Peyer's patch (tissue), 4 donors: ENCODE results near the gene ZKSCAN7. TPM values are rescaled to one million over a fixed set of nuclear protein-coding genes. Genes with fewer than 3 reads are reported as not detected.
A peak's percentile ranks its signal among the peaks of the same experiment; 100 is the strongest.
"Not testable (repeated sequence)": the region's sequence is repeated elsewhere in the genome, so short reads cannot be mapped to it uniquely, and the experiment has no call there.

Experiments used
- DNase-seq, 3 donors: peaks; one replicate each; pipeline ENCODE4 v3.0.0-alpha.2; 2017 to 2019
- H3K27ac ChIP-seq, 4 donors: fragments of 200-600 bp; sonication (generic); one replicate each; pipeline ENCODE4 v1.5.1; 2016 to 2019
- H3K27me3 ChIP-seq, 2 donors: fragments of 200-600 bp; sonication (generic); one replicate each; pipeline ENCODE4 v1.5.1; 2019
- H3K36me3 ChIP-seq, 3 donors: fragments of 200-600 bp; sonication (generic); one replicate each; pipeline ENCODE4 v1.5.1; 2016 to 2019
- H3K4me1 ChIP-seq, 4 donors: fragments of 200-600 bp; sonication (generic); one replicate each; pipeline ENCODE4 v1.5.1; 2016 to 2019
- H3K4me3 ChIP-seq, 4 donors: fragments of 200-600 bp; sonication (generic); 1 replicate in 3 of 4; 2 replicates in 1 of 4; pipeline ENCODE4 v1.5.1; 2016 to 2019; ENCODE audit warnings: mild to moderate bottlenecking in 1 of 4
- H3K9me3 ChIP-seq, 4 donors: fragments of 200-600 bp; sonication (generic); one replicate each; pipeline ENCODE4 v1.5.1; 2016 to 2019; ENCODE audit warnings: mild to moderate bottlenecking in 1 of 4
- POLR2A ChIP-seq, 2 donors: fragments of 450-650 bp; IDR thresholded peaks; one replicate each; pipeline ENCODE4 v1.5.1; 2017; ENCODE audit warnings: antibody characterized with exemption in 2 of 2, mild to moderate bottlenecking in 2 of 2, moderate library complexity in 2 of 2
- total RNA-seq, 4 donors: library from RNA; depleted of rRNA; stranded (reverse); fragments of >200 nt; gene quantifications; one replicate each; pipeline ENCODE4 v1.1.0, GENCODE V29; 2016
- TF ChIP-seq, protein P1 (sequence below), 6 experiments: fragments of 450-650 bp in 4 of 6; fragments of 200-600 bp in 2 of 6; sonication (generic) in 1 of 6; IDR thresholded peaks; one replicate each; pipeline ENCODE4 v1.5.1; 2017 to 2019; ENCODE audit warnings: antibody characterized with exemption in 6 of 6, mild to moderate bottlenecking in 3 of 6, moderate library complexity in 1 of 6

Gene ZKSCAN7
- total RNA-seq, 4 donors from 2014 or later: 3.2 to 5.8 (median 4.1) TPM

DNA sequence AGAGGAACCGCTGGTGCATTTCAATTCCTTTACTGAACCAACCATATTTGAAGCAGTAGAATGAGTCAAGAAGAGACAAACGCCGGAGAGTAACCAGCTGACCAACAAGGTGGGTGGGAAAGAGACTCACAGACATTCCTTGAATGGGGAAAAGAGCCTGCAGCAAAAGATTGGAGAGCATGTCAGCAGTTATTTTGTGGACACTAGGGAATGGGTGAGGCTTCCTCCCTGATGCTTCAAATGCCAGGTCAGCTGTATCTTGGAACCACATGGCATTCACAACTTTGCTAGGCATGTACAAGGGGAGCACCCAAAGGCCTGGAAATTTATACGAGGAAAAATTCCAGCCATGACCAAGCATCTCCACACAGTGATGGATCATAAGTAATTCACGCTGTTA lies 29.9 kb upstream of the ZKSCAN7 start:
- H3K4me3 ChIP-seq: no peak overlapping the region
- H3K4me1 ChIP-seq: no peaks in the 10 kb centered on the region
- no peaks in the 10 kb centered on the region for H3K9me3 ChIP-seq
- TF ChIP-seq, protein P1, sequence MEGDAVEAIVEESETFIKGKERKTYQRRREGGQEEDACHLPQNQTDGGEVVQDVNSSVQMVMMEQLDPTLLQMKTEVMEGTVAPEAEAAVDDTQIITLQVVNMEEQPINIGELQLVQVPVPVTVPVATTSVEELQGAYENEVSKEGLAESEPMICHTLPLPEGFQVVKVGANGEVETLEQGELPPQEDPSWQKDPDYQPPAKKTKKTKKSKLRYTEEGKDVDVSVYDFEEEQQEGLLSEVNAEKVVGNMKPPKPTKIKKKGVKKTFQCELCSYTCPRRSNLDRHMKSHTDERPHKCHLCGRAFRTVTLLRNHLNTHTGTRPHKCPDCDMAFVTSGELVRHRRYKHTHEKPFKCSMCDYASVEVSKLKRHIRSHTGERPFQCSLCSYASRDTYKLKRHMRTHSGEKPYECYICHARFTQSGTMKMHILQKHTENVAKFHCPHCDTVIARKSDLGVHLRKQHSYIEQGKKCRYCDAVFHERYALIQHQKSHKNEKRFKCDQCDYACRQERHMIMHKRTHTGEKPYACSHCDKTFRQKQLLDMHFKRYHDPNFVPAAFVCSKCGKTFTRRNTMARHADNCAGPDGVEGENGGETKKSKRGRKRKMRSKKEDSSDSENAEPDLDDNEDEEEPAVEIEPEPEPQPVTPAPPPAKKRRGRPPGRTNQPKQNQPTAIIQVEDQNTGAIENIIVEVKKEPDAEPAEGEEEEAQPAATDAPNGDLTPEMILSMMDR (IDR thresholded peaks at IDR 0.05): no peak
- no peak for TF ChIP-seq POLR2A (IDR thresholded peaks at IDR 0.05)
- no peak for DNase-seq
- no peaks in the 10 kb centered on the region for H3K27me3 ChIP-seq
- H3K27ac ChIP-seq: no peak overlapping the region
- no peaks in the 10 kb centered on the region for H3K36me3 ChIP-seq

DNA sequence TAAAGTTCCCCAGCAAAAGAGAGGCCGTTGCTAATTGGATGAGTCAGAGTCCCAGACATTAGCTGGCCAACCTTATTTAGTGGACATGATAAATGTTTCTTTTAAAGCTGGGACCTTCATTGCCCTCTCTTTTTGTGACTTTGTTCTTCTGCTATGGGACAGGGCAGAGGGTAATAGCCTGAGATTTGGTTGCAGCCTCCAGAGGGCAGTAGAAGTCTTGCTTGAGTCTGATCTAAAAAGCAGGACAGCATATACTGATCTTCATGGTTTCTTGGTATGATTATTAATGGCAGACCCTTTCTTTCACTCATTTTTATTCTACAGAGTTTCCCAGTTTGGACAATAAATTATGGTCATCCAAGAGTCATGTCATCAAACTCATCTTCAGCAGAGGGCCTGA lies 25.1 kb upstream of the ZKSCAN7 start:
- H3K36me3 ChIP-seq: no peaks in the 10 kb centered on the region
- no peak overlapping the region for H3K27ac ChIP-seq
- no peaks in the 10 kb centered on the region for H3K9me3 ChIP-seq
- no peak overlapping the region for H3K4me3 ChIP-seq
- H3K27me3 ChIP-seq: no peaks in the 10 kb centered on the region
- H3K4me1 ChIP-seq: no peaks in the 10 kb centered on the region
- DNase-seq: no peak
- TF ChIP-seq, protein P1 (IDR thresholded peaks at IDR 0.05): peak in 2 of 6 experiments; percentile 14 to 20
- TF ChIP-seq POLR2A (IDR thresholded peaks at IDR 0.05): no peak

DNA sequence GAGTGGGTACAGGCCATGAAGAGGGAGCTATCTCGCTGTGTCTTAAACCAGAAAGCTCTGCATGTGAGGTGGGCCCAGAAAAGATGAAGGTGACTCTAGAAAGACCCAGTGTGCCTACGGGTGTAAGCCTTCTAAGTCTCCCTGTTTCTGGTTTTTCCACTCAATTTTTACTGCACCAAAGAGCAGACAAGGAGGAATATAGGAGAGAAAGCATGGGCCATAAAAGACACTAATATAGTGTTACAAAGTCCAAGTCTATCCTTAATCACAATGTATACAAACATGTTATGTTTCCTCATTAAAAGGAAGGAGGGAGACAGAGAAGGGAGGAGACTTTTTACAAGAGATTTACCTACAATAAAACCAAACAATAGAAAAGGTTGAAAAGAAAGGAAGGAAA lies 24.1 kb upstream of the ZKSCAN7 start:
- Histone ChIP-seq H3K4me1 (no peaks in the 10 kb centered on the region), H3K4me3 (no peak overlapping the region), H3K27ac (no peak overlapping the region), H3K27me3 (no peaks in the 10 kb centered on the region), H3K9me3 (no peaks in the 10 kb centered on the region), H3K36me3 (no peaks in the 10 kb centered on the region)
- TF ChIP-seq, protein P1 (IDR thresholded peaks at IDR 0.05): no peak
- TF ChIP-seq POLR2A (IDR thresholded peaks at IDR 0.05): no peak
- DNase-seq: no peak

DNA sequence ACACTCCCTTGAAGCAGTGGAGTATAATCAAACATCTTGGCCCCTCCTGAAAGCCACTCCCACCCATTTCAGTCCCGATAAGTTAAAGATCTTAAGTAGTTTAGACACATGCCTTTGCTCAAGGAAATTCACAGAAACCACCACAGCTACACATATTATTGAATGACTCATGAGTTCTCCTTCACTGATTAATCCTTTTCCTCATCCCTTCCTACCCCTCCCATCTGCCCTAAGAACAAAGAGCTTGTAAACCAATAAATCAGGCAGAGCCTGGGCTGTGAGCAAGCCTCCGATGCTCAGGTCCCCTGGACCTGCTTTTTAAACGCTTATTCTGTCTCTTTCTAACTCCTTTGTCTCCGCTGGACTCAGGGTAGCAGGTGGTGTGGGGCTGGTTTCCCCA lies 20.3 kb upstream of the ZKSCAN7 start:
- not testable (repeated sequence) for H3K27me3 ChIP-seq

DNA sequence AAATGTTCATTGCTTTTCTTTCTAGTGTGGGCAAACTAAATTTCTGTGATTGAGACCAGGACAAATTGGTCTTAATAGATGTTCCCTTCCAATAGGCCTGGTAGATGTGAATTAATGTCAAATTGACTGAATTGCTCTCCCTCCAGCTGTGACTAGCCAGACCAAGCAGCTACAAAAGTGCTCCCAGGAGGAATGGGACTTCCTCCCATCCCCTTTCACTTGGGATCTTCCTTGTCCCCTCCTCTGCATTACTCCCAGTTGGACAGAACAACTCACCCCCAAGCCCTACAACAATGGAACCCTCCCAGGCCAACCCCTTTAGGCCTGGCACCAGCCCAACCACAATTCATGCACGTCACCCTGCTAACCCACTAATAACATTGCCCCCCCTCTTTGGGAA lies 19.6 kb upstream of the ZKSCAN7 start:
- TF ChIP-seq POLR2A (IDR thresholded peaks at IDR 0.05): no peak
- TF ChIP-seq, protein P1 (IDR thresholded peaks at IDR 0.05): no peak
- no peak for DNase-seq
- Histone ChIP-seq H3K4me1 (no peaks in the 10 kb centered on the region), H3K4me3 (no peak overlapping the region), H3K36me3 (no peaks in the 10 kb centered on the region), H3K27me3 (no peaks in the 10 kb centered on the region), H3K27ac (no peak overlapping the region), H3K9me3 (no peaks in the 10 kb centered on the region)

More for the DNA sequence above, 20.3 kb upstream of the ZKSCAN7 start:
- not testable (repeated sequence) for H3K27ac ChIP-seq, DNase-seq, H3K36me3 ChIP-seq, H3K4me3 ChIP-seq, H3K9me3 ChIP-seq, H3K4me1 ChIP-seq

DNA sequence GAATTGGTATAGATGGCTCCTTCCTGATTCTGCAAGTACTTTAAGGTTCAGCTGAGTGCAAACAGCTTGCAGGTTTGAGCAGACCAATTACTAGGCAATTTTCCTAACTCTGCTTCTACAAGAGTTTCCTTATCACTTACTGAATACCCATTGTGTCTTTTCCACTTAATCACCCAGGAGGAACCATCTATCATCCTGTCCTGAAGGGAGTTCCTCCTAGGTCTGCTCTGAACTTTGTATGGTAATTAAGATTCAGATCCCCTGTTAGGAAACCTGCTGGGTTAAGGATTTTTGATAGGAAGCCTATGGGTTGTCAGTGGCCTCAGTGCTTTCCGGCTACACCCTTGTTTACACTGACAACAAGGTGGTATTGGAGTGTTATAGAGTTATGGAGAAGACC lies 10.2 kb upstream of the ZKSCAN7 start:
- H3K36me3 ChIP-seq, H3K4me3 ChIP-seq, H3K27ac ChIP-seq, H3K27me3 ChIP-seq, DNase-seq, H3K9me3 ChIP-seq, H3K4me1 ChIP-seq: not testable (repeated sequence)

DNA sequence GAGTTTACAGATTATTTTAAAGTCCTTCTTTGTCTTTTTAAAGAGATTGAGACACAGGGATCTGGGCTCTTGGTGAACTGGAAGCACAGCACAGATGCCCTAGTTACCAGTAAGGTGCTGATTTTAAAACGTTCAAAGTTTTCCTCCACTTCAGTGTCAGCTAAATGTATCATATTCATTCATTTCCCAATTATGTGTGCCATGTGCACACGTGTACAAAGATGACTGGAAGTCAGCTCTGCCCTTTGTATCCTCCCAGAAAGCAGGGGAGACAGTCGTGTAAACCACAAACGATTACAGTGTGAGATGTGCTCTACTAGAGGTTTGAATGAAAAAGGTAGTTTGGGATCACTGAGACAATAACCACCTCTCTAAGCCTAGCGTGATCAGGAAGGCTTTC lies 730 bp downstream of the ZKSCAN7 start:
- DNase-seq: no peak
- TF ChIP-seq, protein P1 (IDR thresholded peaks at IDR 0.05): no peak
- peak overlapping the region; percentile 62 to 75 (median 72) for H3K4me3 ChIP-seq
- H3K4me1 ChIP-seq: peaks cover 0 to 7% (median 2%) of the 10 kb centered on the region in 4 donors
- no peaks in the 10 kb centered on the region for H3K9me3 ChIP-seq
- H3K36me3 ChIP-seq: peaks cover 0 to 6% (median 0%) of the 10 kb centered on the region in 3 donors
- peak overlapping the region in 1 of 4 donors; percentile 69 for H3K27ac ChIP-seq
- H3K27me3 ChIP-seq: no peaks in the 10 kb centered on the region
